GM18861 (cell line): Measurements from ENCODE around the gene OBSCN.
"Not testable (repeated sequence)": the region's sequence is repeated elsewhere in the genome, so short reads cannot be mapped to it uniquely, and the experiment has no call there.

ENCODE experiments used
- ATAC-seq: cut with Tn5 transposase; IDR thresholded peaks from one replicate; pipeline ENCODE4 v1.9.1; 2021; ENCODE audit not compliant: unreplicated experiment

The OBSCN gene

DNA sequence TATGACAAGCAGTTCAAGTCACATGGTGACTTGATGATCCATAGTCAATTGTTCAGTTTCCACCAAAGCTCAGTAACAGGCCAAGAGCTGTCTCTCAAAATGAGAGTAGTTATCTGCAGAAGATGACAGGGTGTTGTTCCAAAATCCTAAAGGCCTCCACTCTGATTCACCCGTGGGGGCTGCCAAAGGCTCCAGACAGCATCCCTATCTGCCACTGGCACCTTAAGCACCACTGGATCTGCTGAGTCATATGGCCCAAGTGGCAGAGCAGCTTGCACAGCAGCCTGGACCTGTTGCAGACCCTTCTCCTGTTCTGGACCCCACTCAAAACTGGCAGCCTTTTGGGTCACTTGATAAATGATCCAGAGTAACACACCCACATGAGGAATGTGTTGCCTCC is 44.6 kb downstream of the OBSCN start:
- not testable (repeated sequence) for ATAC-seq

DNA sequence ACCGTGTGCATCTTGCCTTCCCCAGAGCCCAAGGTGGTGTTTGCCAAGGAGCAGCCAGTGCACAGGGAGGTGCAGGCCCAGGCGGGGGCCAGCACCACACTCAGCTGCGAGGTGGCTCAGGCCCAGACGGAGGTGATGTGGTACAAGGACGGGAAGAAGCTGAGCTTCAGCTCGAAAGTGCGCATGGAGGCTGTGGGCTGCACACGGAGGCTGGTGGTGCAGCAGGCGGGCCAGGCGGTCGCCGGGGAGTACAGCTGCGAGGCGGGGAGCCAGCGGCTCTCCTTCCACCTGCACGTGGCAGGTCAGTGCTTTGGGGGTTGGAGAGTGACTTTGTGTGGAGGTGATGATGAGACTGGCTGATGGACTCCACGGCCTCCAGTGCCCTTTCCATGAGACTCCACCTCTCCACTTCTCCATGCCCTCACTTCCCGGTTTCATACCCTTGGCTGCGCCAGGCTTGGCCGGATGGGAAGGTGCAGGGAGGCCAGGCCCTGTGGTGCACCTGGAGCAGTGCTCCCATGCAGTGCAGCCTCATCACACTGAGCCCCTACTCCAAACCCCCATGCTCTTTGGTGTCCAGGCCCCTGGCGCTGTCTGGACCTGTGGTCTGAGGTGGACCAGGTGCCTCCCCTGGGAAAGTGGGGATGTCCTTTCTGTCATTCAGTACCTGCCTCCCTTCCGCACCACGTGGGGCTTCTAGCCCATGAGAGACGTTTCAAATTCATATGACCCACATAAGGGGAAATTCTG is 49.0 kb downstream of the OBSCN start:
- ATAC-seq = no peak

DNA sequence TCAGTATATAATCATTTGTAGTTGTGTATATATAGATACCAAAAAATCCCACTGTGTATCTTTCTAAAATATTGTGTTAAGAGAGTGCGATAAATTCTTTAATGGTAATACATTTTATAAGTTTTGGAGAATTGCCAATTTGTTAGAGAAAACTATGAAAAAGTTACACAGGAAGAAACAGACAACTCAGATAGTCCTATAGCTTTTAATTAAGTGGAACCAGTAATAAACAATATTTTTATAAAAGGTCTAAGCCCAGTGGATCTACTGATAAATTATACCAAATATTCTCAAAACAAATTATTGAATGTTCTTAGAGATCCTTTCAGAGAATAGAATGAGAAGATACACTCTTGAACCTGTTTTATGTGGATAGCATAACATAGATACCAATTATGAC is 50.6 kb downstream of the OBSCN start:
- no peak for ATAC-seq

DNA sequence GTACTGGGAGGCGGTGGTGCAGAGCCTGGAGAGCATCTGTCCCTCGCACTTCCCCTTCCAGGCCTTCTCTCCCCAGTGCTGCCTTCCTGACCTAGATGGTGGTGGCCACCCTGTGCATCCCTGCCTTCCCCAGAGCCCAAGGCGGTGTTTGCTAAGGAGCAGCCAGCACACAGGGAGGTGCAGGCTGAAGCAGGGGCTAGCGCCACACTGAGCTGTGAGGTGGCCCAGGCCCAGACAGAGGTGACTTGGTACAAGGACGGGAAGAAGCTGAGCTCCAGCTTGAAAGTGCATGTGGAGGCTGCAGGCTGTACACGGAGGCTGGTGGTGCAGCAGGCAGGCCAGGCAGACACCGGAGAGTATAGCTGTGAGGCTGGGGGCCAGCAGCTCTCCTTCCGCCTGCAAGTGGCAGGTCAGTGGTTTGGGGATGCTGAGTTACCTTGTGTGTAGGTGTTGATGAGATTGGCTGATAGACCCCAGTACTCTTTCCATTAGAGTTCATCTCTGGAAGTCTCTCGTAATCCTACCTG is 51.6 kb downstream of the OBSCN start:
- no peak for ATAC-seq

DNA sequence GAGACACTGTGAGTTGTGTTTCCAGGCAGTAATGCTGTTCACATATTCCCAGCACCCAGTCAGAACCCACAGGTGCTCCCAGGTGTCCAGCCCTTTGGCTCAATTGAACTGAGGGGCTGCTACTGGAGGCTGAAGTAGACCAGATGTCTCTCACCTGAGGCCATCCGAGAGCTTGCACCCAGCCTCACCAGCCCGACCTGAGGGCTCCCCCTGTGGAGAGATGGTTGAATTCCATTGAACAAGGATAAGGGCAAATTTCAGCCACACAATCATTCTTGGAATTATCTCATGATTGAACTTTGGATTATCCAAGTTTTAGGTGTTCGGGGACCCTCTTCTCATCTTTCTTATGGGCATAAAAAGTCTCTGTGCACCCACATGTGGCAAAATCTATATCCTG is 52.1 kb downstream of the OBSCN start:
- no peak for ATAC-seq

DNA sequence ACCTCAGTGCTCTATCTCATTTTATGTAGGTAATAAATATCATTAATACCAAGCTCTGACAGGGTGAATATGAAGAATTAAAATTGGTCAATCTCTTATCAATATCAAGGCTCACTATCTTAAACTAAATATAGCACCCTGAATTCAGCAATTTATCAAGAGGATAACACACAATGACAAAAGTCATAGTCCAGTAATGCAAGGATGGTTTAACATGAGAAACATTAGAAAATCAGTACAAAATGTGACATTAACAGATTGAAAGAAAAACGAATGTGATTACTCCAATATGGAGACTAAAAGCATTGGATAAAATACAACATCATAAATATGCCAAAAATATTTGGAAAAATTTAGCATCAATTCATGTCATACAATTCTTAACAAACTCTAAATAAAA is 53.9 kb downstream of the OBSCN start:
- ATAC-seq = no peak

DNA sequence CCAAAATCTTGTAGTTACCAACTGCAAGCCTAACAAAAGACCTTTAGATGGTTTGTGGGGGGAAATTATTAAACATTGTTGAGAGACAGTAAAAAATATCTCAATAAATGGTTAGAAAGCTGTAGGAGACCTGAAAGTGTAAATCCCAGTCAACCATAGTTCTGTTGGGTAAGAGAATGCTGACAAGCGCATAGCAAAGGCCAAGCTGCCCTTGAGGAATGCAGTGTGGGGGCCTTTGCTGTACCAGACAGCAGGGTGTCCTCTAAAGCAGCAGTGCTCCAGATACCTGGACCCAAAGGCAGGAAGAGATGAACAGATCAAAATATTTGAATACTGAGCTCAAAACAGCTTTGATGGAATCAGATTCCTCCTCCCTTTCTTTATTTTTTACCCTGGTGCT is 54.6 kb downstream of the OBSCN start:
- no peak for ATAC-seq

DNA sequence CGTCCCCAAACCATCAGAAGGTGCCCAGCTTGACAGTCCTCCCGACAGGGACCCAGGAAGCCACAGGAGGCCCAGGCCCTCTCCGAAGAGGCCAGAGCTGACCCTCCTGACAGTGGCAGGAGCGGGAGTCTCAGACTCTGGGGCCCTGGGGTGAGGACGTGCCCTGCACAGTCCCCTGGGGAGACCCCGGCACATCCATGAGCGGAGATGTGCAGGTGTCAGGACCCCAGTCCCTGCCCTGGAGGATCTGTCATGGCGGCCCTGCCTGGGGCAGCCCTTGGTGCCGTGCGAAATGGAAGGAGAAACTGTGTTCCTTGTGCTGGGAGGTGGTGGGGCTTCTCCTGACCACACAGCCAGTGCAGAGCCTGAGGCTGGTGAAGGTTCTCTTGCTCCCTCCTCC is 55.8 kb downstream of the OBSCN start:
- no peak for ATAC-seq

DNA sequence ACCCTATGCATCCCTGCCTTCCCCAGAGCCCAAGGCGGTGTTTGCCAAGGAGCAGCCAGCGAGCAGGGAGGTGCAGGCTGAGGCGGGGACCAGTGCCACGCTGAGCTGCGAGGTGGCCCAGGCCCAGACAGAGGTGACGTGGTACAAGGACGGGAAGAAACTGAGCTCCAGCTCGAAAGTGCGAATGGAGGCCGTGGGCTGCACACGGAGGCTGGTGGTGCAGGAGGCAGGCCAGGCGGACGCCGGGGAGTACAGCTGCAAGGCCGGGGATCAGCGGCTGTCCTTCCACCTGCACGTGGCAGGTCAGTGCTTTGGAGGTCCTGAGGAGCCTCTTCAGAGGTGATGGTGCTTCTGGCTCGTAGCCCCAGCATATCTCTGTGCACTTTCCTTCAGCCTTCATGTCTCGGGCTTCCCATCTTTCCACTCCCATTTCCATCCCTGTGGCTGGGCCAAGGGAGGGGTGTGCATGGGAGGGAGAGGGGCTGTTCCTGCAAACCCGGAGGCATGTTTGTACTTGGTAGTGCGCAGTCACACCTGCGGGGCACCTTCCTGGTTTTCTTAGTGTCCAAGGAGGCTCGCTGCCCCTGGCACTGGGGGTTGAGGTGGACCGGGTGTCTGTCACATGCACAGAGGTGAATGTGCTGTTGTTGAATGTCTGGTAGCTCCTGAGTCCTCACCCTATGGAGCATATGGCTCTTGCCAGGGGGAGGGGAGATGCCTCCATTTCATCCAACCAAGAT is 56.4 kb downstream of the OBSCN start:
- no peak for ATAC-seq

DNA sequence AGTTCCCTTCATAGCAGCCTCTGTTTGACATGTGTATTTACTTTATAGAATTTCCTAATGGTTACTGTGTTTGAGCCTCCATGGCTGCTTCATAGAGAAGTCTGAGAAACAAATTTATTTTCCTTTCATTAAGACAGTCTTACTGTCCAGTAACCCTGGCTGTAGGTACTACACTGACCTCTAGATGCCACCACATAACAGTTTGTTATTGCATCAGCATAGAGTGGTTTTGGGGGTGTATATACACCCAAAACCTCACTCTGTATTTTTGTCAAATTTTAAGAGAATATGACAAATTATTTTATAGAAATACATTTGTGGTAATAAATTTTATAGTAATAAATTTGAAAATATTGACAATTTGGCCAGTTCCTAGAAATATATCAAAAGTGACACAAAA is 57.3 kb downstream of the OBSCN start:
- ATAC-seq = no peak

DNA sequence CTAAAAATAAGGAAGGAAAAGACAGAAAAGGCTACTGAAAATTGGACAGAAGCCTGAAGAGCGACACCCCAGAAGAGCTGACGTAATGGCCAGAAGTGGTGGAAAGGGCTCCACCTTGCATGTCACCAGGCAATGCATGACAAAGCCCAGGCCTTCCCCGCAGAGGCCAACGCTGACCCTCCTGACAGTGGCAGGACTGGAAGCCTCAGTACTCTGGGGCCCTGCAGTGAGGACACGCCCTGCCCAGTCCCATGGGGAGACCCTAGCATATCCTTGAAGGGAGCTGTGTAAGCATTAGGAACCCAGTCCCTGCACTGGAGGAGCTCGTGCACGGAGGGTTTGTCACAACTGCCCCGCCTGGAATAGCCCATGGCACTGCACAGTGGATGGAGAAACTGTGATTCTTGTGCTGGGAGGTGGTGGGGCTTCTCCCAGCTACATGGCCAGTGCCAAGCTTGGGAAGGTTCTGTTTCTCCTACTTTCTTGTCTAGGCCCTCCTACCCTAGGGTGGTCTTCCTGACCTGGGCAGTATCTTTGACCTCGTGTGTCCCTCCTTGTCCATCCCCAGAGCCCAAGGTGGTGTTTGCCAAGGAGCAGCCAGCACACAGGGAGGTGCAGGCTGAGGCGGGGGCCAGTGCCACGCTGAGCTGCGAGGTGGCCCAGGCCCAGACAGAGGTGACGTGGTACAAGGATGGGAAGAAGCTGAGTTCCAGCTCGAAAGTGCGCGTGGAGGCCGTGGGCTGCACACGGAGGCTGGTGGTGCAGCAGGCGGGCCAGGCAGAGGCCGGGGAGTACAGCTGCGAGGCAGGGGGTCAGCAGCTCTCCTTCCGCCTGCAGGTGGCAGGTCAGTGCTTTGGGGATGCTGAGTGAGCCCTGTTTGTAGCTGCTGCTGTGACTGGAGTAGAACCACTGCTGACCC is 60.4 kb downstream of the OBSCN start:
- ATAC-seq = no peak

DNA sequence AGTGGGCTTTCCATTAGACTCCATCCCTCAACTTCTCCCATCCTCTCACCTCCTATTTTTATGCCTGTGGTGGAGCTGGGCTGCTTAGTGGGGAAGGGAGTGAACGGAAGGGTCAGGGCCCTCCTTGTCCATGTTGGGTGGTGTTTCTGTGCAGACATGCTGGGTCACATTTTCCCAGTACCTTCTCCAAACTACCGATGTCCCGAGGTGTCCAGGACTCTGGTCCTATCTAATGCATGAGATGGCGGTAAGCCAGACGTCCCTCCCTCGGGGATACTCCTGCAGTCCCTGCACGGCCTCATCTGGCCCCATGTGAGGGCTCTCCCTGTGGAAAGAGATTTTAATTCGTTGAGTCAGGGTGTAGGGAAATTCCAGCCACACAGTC is 61.0 kb downstream of the OBSCN start:
- ATAC-seq = no peak

DNA sequence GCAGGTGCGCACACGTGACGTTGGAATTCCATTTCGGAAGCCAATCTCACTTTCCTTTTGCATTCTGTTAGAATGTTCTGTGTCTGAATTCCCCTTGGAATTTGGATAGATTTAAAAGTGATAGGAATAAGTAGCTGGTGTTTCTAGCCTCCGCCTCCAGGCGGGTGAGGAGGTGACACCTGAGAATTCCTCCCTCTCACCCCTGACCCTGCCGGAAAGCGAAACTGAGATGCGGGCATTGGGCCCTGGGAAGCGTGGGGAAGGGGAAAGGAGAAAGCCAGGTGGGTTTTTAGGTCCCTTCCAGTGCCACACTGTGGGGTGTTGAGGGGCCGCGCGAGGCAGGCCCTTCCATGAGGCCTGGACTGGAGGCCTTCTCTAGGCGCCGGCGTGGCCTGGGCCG is 61.6 kb downstream of the OBSCN start:
- not testable (repeated sequence) for ATAC-seq

DNA sequence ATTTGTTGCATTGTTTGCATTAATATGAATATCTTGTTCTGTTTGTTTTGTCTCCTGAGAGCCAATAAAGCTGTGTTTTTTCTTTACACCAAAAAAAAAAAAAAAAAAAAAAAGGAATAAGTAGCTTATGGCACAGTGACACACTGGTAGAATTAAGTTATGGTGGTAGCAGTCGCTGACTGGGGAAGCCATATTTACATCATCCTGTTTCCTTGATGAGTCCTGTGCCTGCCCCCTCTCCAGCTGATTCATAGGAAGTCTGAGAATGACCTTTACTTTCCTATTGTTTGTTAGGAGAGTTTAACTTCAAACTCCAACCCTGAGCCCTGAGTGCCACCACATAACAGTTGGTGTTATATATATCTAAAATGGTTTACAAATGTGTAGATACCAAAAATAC is 62.2 kb downstream of the OBSCN start:
- no peak for ATAC-seq

DNA sequence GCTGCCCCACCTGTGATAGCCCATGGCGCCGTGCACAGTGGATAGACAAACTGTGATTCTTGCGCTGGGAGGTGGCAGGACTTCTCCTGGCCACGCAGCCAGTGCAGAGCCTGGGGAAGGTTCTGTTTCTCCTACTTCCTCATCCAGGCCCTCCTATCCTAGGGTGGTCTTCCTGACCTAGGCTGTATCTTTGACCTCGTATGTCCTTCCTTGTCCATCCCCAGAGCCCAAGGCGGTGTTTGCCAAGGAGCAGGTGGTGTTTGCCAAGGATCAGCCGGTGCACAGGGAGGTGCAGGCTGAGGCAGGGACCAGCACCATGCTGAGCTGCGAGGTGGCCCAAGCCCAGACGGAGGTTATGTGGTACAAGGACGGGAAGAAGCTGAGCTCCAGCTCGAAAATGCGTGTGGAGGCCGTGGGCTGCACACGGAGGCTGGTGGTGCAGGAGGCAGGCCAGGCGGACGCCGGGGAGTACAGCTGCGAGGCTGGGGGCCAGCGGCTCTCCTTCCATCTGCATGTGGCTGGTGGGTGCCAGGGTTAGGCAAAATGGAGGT is 63.9 kb downstream of the OBSCN start:
- ATAC-seq = no peak

DNA sequence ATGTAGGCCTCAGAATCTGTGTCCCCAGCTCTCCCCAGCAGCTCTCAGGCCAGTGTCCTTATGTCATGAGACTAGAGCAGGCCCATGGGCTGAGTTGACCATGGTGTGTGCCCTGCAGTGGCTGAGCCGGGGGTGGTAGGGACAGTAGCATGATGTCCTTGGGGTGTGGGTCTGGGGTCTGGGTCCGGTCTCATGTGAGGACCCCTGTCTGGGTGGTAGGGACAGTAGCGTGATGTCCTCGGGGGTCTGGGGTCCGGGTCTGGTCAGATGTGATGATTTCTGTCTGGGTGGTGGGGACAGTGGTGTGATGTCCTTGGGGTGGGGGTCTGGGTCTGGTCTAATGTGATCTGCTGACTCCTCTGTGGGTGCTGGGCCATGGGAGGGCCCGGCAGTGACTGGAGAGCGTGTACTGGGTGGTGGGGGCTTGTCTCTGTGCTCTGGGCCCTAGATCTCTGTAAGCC is 64.5 kb downstream of the OBSCN start:
- no peak for ATAC-seq

DNA sequence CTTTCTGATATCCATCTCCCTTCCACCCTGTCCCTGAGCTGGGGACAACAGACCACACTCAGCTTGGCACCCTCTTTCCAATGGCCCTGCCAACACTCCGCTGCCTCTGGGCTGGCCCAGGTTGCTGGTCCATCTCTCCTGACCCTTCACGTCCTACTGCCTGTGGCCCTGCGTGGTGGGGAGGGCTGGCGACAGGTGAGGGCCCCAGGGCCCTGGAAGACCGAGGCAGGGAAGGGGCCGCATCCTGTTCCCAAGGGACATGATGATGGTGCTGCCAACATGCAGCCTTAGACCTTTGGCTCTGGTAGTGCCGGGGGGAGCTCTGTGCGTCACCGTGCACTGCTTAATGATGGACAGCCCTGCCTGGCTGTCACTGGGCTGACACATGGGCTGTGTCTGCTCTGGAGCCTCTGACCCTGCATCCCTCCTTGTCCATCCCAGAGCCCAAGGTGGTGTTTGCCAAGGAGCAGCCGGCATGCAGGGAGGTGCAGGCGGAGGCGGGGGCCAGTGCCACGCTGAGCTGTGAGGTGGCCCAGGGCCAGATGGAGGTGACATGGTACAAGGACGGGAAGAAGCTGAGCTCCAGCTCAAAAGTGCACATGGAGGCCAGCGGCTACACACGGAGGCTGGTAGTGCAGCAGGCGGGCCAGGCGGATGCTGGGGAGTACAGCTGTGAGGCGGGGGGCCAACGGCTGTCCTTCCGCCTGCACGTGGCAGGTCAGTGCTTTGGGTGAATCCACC is 65.2 kb downstream of the OBSCN start:
- no peak for ATAC-seq

DNA sequence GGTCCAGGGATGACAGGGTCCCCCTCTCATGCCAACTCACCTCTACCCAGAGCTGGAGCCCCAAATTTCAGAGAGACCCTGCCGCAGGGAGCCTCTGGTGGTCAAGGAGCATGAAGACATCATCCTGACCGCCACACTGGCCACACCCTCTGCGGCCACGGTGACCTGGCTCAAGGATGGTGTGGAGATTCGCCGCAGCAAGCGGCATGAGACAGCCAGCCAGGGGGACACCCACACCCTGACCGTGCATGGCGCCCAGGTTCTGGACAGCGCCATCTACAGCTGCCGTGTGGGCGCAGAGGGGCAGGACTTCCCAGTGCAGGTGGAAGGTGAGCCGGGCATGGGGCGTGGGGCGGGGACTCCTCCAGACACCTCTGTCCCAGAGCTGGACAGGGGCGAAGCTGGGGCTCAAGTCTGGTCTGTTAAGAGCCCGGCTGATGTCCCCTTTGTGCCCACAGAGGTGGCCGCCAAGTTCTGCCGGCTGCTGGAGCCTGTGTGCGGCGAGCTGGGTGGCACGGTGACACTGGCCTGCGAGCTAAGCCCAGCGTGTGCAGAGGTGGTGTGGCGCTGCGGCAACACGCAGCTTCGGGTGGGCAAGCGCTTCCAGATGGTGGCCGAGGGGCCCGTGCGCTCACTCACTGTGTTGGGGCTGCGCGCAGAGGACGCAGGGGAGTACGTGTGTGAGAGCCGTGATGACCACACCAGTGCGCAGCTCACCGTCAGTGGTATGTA is 66.0 kb downstream of the OBSCN start:
- no peak for ATAC-seq

DNA sequence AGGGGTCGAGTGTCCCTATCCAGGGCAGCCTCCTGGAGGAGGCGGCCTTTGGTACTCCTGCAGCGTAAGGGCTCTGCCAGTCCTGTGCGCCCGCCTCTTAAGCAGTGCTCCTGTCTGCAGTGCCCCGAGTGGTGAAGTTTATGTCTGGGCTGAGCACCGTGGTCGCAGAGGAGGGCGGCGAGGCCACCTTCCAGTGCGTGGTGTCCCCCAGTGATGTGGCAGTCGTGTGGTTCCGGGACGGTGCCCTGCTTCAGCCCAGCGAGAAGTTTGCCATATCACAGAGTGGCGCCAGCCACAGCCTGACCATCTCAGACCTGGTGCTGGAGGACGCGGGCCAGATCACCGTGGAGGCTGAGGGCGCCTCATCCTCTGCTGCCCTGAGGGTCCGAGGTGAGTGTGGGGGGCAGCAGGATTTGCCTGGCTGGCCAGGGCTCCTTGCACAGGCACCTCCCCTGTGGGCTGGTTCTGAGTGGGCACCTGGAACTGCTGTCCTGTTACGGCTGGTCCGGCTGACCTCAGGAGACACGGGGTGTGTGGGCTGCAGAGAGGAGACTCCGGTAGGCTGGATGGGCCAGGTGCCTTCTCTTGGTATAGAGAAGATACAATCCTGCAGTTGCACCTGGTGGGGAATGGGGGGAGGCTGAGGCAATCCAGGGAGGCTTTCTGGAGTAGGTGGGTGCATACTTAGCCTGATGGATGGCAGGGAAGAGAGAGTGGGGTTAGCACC is 66.8 kb downstream of the OBSCN start:
- no peak for ATAC-seq
